K562 (cell line): Measurements from ENCODE around the gene SLC5A2. TPM values are rescaled to one million over a fixed set of nuclear protein-coding genes. Genes with fewer than 3 reads are reported as not detected.

Experiments used
- ATAC-seq: fragments of 200-7000 bp; cut with Tn5 transposase; 3 replicates; pipeline ENCODE4 v1.9.1; 2020; ENCODE audit warnings: moderate library complexity
- BruUV-seq: library from RNA; stranded (reverse); fragments of 400-500 nt; replicated peaks from 2 replicates; lab custom pipeline; 2021; lab: Mats Ljungman, UMichigan
- CTCF ChIA-PET: fragments of 300-600 bp; formaldehyde crosslinking; extraction: SDS; loops from one replicate; lab custom pipeline; 2021; ENCODE audit warnings: low intra/inter-chr PET ratio; lab: Yijun Ruan, JAX
- POLR2A ChIA-PET: fragments of 300-600, 350-650 bp; sonication (Branson Sonifier 250); formaldehyde crosslinking; extraction: SDS; loops from one replicate; lab custom pipeline; 2021; ENCODE audit warnings: antibody characterized with exemption, inconsistent platforms; lab: Yijun Ruan, JAX
- DNase-seq, 4 experiments: peaks; one replicate each; pipeline versions ENCODE4 v3.0.0 to v3.0.0-alpha.2; 2011 to 2018; ENCODE audit warnings: low spot score in 3 of 4, mixed read lengths in 3 of 4; ENCODE audit errors: extremely low read depth in 1 of 4
- FAIRE-seq: peaks from 2 replicates; lab custom pipeline; 2011; peaks lifted over from hg19 to GRCh38; lab: Jason Lieb, UNC
- H2AFZ ChIP-seq: 2 replicates; pipeline ENCODE4 v1.6.0; 2011; ENCODE audit warnings: low read depth, low read length, control low read depth, inconsistent platforms
- H3K27ac ChIP-seq: fragments of 200-600 bp; 3 replicates; pipeline ENCODE4 v1.8.0; 2011; ENCODE audit warnings: low read depth, mild to moderate bottlenecking, control low read depth, inconsistent platforms, low read length, moderate library complexity, mixed read lengths; ENCODE audit errors: extremely low read depth
- H3K27me3 ChIP-seq, 2 experiments: fragments of 300-600 bp in 1 of 2; 2 replicates in 1 of 2; 3 replicates in 1 of 2; pipeline versions ENCODE4 v1.6.0 to v1.8.0; 2011; ENCODE audit warnings: inconsistent platforms in 2 of 2, low read length in 2 of 2, mild to moderate bottlenecking in 1 of 2, mixed read lengths in 1 of 2, moderate library complexity in 1 of 2; ENCODE audit not compliant: control insufficient read depth in 2 of 2, insufficient read depth in 2 of 2
- H3K36me3 ChIP-seq: fragments of 300-600 bp; 3 replicates; pipeline ENCODE4 v1.8.0; 2011; ENCODE audit warnings: mild to moderate bottlenecking, low read length, inconsistent platforms; ENCODE audit not compliant: control insufficient read depth, insufficient read depth
- H3K4me1 ChIP-seq, 2 experiments: fragments of 200-600 bp in 1 of 2; replicated peaks in 1 of 2; 2 replicates in 1 of 2; 3 replicates in 1 of 2; pipeline versions ENCODE4 v1.5.1 to v1.8.0; 2011; ENCODE audit warnings: inconsistent platforms in 2 of 2, low read length in 2 of 2, mild to moderate bottlenecking in 1 of 2, mixed read lengths in 1 of 2, moderate library complexity in 1 of 2; ENCODE audit not compliant: control insufficient read depth in 2 of 2, insufficient read depth in 2 of 2
- H3K4me2 ChIP-seq: 2 replicates; pipeline ENCODE4 v1.6.1; 2011; ENCODE audit warnings: low read length, control low read depth, inconsistent platforms, mixed read lengths; ENCODE audit not compliant: insufficient read depth
- H3K4me3 ChIP-seq: fragments of 200-600 bp; sonication (generic), shearing (Covaris generic); 2 replicates; pipeline ENCODE4 v1.5.1; 2016; ENCODE audit warnings: control low read depth, inconsistent platforms
- H3K79me2 ChIP-seq: fragments of 200-600 bp; 3 replicates; pipeline ENCODE4 v1.8.0; 2011; ENCODE audit warnings: low read length, inconsistent platforms; ENCODE audit not compliant: control insufficient read depth, insufficient read depth
- H3K9ac ChIP-seq, 2 experiments: 2 replicates each; pipeline versions ENCODE4 v1.6.0 to v1.6.1; 2011; ENCODE audit warnings: low read depth in 2 of 2, low read length in 2 of 2, control low read depth in 1 of 2, inconsistent platforms in 1 of 2, mild to moderate bottlenecking in 1 of 2, mixed read lengths in 1 of 2; ENCODE audit not compliant: insufficient read depth in 1 of 2
- H3K9me1 ChIP-seq: one replicate; pipeline ENCODE4 v1.6.0; 2011; ENCODE audit warnings: inconsistent platforms, mild to moderate bottlenecking, low read length, moderate library complexity; ENCODE audit not compliant: control insufficient read depth, insufficient read depth
- H3K9me3 ChIP-seq: replicated peaks from 2 replicates; pipeline ENCODE4 v1.5.1; 2011; ENCODE audit warnings: low read depth, low read length, inconsistent platforms; ENCODE audit not compliant: control insufficient read depth, insufficient read depth
- H4K20me1 ChIP-seq: replicated peaks from 2 replicates; pipeline ENCODE4 v1.6.1; 2011; ENCODE audit warnings: low read length, inconsistent platforms, mixed read lengths; ENCODE audit not compliant: control insufficient read depth, insufficient read depth
- MEF2D ChIP-seq: conservative IDR thresholded peaks from 2 replicates; pipeline ENCODE4 v1.6.1; 2016; ENCODE audit warnings: low read depth, missing genetic modification characterization, missing compliant biosample characterization
- RUNX1 ChIP-seq: sonication (generic); IDR thresholded peaks from 2 replicates; pipeline ENCODE4 v1.6.1; 2016; ENCODE audit warnings: antibody characterized with exemption, low read depth
- SMAD1 ChIP-seq: fragments of 150-350 bp; IDR thresholded peaks from 2 replicates; pipeline ENCODE4 v1.6.1; 2014; ENCODE audit warnings: low read length, low read depth; ENCODE audit not compliant: partially characterized antibody
- SP2 ChIP-seq: IDR thresholded peaks from 2 replicates; pipeline ENCODE4 v1.6.1; 2011; ENCODE audit warnings: mild to moderate bottlenecking, low read depth, low read length, moderate library complexity; ENCODE audit not compliant: poor library complexity, severe bottlenecking; ENCODE audit errors: extremely low read depth
- TCF7L2 ChIP-seq: fragments of 150-350 bp; IDR thresholded peaks from 2 replicates; pipeline ENCODE4 v1.6.1; 2016; ENCODE audit warnings: low read depth, mild to moderate bottlenecking, low read length, moderate library complexity
- ZNF134 ChIP-seq: fragments of 250-450 bp; sonication (Bioruptor Pico); conservative IDR thresholded peaks from 2 replicates; pipeline ENCODE4 v1.4.0; 2020
- ZNF561 ChIP-seq: fragments of 450-650 bp; formaldehyde crosslinking; conservative IDR thresholded peaks from 2 replicates; pipeline ENCODE4 v1.4.0; 2020; ENCODE audit warnings: mild to moderate bottlenecking, moderate library complexity
- WGBS: fragments of 100-300 bp; shearing (Covaris generic); methylation state at CpG from one replicate; pipeline ENCODE4 v1.1.6; 2016; ENCODE audit warnings: low coverage, mixed read lengths; ENCODE audit not compliant: insufficient coverage; ENCODE audit errors: missing lambda C conversion rate; 5-methylcytosine and 5-hydroxymethylcytosine counted together
- in situ Hi-C: fragments of 300-500 bp; cut with MboI; formaldehyde crosslinking; loops from 4 replicates; pipeline ENCODE4 v1.15.0; 2018; ENCODE audit warnings: inconsistent platforms, mixed read lengths
- intact Hi-C: fragments of 100-400 bp; cut with micrococcal nuclease; formaldehyde crosslinking; loops from 2 replicates; pipeline ENCODE4 v1.14.2; 2022
- polyA plus RNA-seq, 8 experiments: library from polyadenylated mRNA; depleted of rRNA in 4 of 8; stranded (reverse) in 5 of 8; unstranded in 3 of 8; fragments of >200 nt; fragmentation: Nextera tagmentation in 2 of 8; fragmentation: Illumina TruSeq in 1 of 8; extraction: Ambion mirVana in 2 of 8; extraction: Trizol in 1 of 8; gene quantifications; 2 replicates each; pipeline versions ENCODE4 v1.2.1 to v1.2.3, GENCODE V29; 2011 to 2014; ENCODE audit warnings: inconsistent platforms in 1 of 8, missing spikeins in 1 of 8
- total RNA-seq, 7 experiments: library from RNA; depleted of rRNA in 6 of 7; stranded (reverse); fragments of >200 nt in 6 of 7; fragmentation: Illumina TruSeq in 2 of 7; extraction: Trizol in 2 of 7; gene quantifications; 2 replicates each; pipeline versions ENCODE4 v1.2.1 to v1.2.3, GENCODE V29; 2011 to 2021; ENCODE audit warnings: low replicate concordance in 1 of 7
- TF ChIP-seq, protein P1 (sequence below): fragments of 450-650 bp; IDR thresholded peaks from 2 replicates; pipeline ENCODE4 v1.7.1; 2018; ENCODE audit warnings: mild to moderate bottlenecking, low read depth; ENCODE audit not compliant: partially characterized antibody
- TF ChIP-seq, protein P2 (sequence below): fragments of 450-650 bp; formaldehyde crosslinking; IDR thresholded peaks from 2 replicates; pipeline ENCODE4 v1.4.0; 2020; ENCODE audit warnings: mild to moderate bottlenecking, mixed read lengths
- TF ChIP-seq, protein P3 (sequence below): fragments of 200-800 bp; sonication (Bioruptor generic); IDR thresholded peaks from 2 replicates; pipeline ENCODE4 v1.6.1; 2017; ENCODE audit warnings: missing genetic modification characterization, missing compliant biosample characterization
- TF ChIP-seq, protein P4 (sequence below): sonication (generic); formaldehyde crosslinking; IDR thresholded peaks from 2 replicates; pipeline ENCODE4 v1.8.1; 2022; ENCODE audit warnings: missing genetic modification reagents
- TF ChIP-seq, protein P5 (sequence below): fragments of 450-650 bp; IDR thresholded peaks from 2 replicates; pipeline ENCODE4 v1.6.1; 2016; ENCODE audit warnings: borderline replicate concordance

The SLC5A2 gene
- total and polyA plus RNA-seq, 9 of the 15 experiments (the other 6 are each of a cell fraction or from before 2014, with no cell fraction given): 0.07 to 2.7 (median 2.2) TPM; not detected in 6

DNA sequence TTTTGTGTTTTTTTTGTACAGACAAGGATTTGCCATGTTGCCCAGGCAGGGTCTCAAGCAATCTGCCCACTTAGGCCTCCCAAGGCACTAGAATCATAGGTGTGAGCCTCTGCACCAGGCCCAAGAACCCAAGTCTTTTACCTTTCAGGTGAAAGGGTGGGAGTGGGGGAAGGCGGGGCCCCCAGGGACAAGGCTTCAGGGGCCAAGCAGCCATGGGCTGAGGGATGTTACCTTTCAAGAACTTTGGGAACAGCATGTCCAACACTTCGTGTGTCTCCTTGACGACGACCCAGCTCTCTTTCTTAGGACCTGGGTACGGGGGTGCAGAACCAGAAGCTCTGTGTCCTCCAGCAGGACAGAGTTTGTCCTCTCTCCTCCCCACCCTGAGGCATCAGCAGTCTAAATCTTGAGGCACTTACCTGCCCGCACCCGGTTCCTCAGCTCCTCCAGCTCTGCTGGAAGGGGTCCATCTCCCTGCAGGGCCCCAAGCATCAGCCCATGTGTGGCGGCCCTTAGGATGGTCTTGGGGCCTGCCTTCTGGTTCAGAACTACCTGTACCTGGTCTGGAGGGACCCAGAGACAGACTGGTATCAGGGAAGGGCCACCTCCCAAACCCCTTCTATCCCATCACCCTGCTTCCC is 9.0 kb downstream of the SLC5A2 start:
- POLR2A ChIA-PET: interaction anchor here (0.7 kb wide), 1 partner anchor 15 kb away, joined by 4 read pairs; no protein-coding TSS in a partner anchor
- 91% methylated on average over 8 of the region's 8 CpGs for WGBS
- Histone ChIP-seq H3K9ac (no peak overlapping the region), H3K27ac (no peak overlapping the region), H2AFZ (no peak overlapping the region), H3K79me2 (no peaks in the 10 kb centered on the region), H3K4me3 (no peak overlapping the region), H3K27me3 (no peaks in the 10 kb centered on the region), H4K20me1 (no peaks in the 10 kb centered on the region), H3K36me3 (peaks cover 58% of the 10 kb centered on the region; the same call in 2 of the 3 replicates), H3K4me2 (no peak overlapping the region), H3K9me3 (no peaks in the 10 kb centered on the region), H3K4me1 (peaks cover 0 to 6% of the 10 kb centered on the region in 2 experiments; a peak in 1 of 5 replicates), H3K9me1 (peaks cover 2% of the 10 kb centered on the region)
- CTCF ChIA-PET: no interaction called here
- intact Hi-C loops: no loop called here
- ATAC-seq (no peak), FAIRE-seq (no peak), DNase-seq (no peak)
- in situ Hi-C loops: no loop called here
- no TSS peak for BruUV-seq
- TF ChIP-seq, protein P1, sequence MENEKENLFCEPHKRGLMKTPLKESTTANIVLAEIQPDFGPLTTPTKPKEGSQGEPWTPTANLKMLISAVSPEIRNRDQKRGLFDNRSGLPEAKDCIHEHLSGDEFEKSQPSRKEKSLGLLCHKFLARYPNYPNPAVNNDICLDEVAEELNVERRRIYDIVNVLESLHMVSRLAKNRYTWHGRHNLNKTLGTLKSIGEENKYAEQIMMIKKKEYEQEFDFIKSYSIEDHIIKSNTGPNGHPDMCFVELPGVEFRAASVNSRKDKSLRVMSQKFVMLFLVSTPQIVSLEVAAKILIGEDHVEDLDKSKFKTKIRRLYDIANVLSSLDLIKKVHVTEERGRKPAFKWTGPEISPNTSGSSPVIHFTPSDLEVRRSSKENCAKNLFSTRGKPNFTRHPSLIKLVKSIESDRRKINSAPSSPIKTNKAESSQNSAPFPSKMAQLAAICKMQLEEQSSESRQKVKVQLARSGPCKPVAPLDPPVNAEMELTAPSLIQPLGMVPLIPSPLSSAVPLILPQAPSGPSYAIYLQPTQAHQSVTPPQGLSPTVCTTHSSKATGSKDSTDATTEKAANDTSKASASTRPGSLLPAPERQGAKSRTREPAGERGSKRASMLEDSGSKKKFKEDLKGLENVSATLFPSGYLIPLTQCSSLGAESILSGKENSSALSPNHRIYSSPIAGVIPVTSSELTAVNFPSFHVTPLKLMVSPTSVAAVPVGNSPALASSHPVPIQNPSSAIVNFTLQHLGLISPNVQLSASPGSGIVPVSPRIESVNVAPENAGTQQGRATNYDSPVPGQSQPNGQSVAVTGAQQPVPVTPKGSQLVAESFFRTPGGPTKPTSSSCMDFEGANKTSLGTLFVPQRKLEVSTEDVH: no peak
- TF ChIP-seq, protein P2, sequence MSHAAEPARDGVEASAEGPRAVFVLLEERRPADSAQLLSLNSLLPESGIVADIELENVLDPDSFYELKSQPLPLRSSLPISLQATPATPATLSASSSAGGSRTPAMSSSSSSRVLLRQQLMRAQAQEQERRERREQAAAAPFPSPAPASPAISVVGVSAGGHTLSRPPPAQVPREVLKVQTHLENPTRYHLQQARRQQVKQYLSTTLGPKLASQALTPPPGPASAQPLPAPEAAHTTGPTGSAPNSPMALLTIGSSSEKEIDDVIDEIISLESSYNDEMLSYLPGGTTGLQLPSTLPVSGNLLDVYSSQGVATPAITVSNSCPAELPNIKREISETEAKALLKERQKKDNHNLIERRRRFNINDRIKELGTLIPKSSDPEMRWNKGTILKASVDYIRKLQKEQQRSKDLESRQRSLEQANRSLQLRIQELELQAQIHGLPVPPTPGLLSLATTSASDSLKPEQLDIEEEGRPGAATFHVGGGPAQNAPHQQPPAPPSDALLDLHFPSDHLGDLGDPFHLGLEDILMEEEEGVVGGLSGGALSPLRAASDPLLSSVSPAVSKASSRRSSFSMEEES: no peak
- TF ChIP-seq SMAD1: no peak
- TF ChIP-seq RUNX1: no peak
- TF ChIP-seq, protein P3, sequence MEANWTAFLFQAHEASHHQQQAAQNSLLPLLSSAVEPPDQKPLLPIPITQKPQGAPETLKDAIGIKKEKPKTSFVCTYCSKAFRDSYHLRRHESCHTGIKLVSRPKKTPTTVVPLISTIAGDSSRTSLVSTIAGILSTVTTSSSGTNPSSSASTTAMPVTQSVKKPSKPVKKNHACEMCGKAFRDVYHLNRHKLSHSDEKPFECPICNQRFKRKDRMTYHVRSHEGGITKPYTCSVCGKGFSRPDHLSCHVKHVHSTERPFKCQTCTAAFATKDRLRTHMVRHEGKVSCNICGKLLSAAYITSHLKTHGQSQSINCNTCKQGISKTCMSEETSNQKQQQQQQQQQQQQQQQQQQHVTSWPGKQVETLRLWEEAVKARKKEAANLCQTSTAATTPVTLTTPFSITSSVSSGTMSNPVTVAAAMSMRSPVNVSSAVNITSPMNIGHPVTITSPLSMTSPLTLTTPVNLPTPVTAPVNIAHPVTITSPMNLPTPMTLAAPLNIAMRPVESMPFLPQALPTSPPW: no peak
- TF ChIP-seq TCF7L2: no peak
- TF ChIP-seq MEF2D (tag): no peak
- TF ChIP-seq, protein P4, sequence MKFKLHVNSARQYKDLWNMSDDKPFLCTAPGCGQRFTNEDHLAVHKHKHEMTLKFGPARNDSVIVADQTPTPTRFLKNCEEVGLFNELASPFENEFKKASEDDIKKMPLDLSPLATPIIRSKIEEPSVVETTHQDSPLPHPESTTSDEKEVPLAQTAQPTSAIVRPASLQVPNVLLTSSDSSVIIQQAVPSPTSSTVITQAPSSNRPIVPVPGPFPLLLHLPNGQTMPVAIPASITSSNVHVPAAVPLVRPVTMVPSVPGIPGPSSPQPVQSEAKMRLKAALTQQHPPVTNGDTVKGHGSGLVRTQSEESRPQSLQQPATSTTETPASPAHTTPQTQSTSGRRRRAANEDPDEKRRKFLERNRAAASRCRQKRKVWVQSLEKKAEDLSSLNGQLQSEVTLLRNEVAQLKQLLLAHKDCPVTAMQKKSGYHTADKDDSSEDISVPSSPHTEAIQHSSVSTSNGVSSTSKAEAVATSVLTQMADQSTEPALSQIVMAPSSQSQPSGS (CRISPR knock-in tag): no peak
- no peak for TF ChIP-seq ZNF561 (CRISPR knock-in tag)
- TF ChIP-seq, protein P5, sequence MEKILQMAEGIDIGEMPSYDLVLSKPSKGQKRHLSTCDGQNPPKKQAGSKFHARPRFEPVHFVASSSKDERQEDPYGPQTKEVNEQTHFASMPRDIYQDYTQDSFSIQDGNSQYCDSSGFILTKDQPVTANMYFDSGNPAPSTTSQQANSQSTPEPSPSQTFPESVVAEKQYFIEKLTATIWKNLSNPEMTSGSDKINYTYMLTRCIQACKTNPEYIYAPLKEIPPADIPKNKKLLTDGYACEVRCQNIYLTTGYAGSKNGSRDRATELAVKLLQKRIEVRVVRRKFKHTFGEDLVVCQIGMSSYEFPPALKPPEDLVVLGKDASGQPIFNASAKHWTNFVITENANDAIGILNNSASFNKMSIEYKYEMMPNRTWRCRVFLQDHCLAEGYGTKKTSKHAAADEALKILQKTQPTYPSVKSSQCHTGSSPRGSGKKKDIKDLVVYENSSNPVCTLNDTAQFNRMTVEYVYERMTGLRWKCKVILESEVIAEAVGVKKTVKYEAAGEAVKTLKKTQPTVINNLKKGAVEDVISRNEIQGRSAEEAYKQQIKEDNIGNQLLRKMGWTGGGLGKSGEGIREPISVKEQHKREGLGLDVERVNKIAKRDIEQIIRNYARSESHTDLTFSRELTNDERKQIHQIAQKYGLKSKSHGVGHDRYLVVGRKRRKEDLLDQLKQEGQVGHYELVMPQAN: no peak
- TF ChIP-seq ZNF134 (CRISPR knock-in tag): no peak
- TF ChIP-seq SP2: no peak
